Activated naive CD4-positive, alpha-beta T cell treated with anti-CD3 and anti-CD28 coated beads for 36 hours (primary cell): Measurements from ENCODE around the gene RGS7. TPM values are rescaled to one million over a fixed set of nuclear protein-coding genes. Genes with fewer than 3 reads are reported as not detected.

Experiments used
- CTCF ChIA-PET: fragments of 350-600 bp; sonication (Branson Sonifier 250); formaldehyde crosslinking; loops from one replicate; lab custom pipeline; 2021; ENCODE audit warnings: antibody characterized with exemption; lab: Charles Lee
- DNase-seq: peaks from one replicate; pipeline ENCODE4 v3.0.0-alpha.2; 2020
- H3K27ac Mint-ChIP-seq: one replicate; pipeline ENCODE4 v1.8.0; 2021; ENCODE audit warnings: mild to moderate bottlenecking, mixed read lengths
- H3K27me3 Mint-ChIP-seq: one replicate; pipeline ENCODE4 v1.8.0; 2021; ENCODE audit warnings: low read depth, mixed read lengths
- H3K36me3 Mint-ChIP-seq: one replicate; pipeline ENCODE4 v1.8.0; 2021; ENCODE audit warnings: low read depth, mixed read lengths
- H3K4me1 Mint-ChIP-seq: one replicate; pipeline ENCODE4 v1.8.0; 2021; ENCODE audit warnings: low read depth, mixed read lengths
- H3K4me3 Mint-ChIP-seq: one replicate; pipeline ENCODE4 v1.8.0; 2021; ENCODE audit warnings: mild to moderate bottlenecking, moderate library complexity, mixed read lengths
- H3K9me3 Mint-ChIP-seq: one replicate; pipeline ENCODE4 v1.8.0; 2021; ENCODE audit warnings: mixed read lengths
- intact Hi-C: fragments of 100-400 bp; cut with micrococcal nuclease; formaldehyde crosslinking; loops from one replicate; pipeline ENCODE4 v1.15.1; 2023
- total RNA-seq, 2 experiments: library from RNA; stranded (reverse); gene quantifications; one replicate each; pipeline ENCODE4 v1.2.3, GENCODE V29; 2021

The RGS7 gene
- total RNA-seq, 2 experiments from 2014 or later: not detected

- intact Hi-C loops: no loop called here
- H3K4me1 Mint-ChIP-seq: no peaks in the 10 kb centered on the region
- peaks cover 19% of the 10 kb centered on the region for H3K9me3 Mint-ChIP-seq
- H3K36me3 Mint-ChIP-seq: no peaks in the 10 kb centered on the region
- DNase-seq: no peak
- CTCF ChIA-PET: no interaction called here
- no peak overlapping the region for H3K27ac Mint-ChIP-seq
- no peak overlapping the region for H3K4me3 Mint-ChIP-seq
- H3K27me3 Mint-ChIP-seq: no peaks in the 10 kb centered on the region
Measured at GRCh38 chr1:241286486-241286885, 70.5 kb downstream of the RGS7 start.

GRCh38 chr1:241276391-241276790 is 80.6 kb downstream of the RGS7 start:
- Mint-ChIP-seq H3K36me3 (no peaks in the 10 kb centered on the region), H3K9me3 (peaks cover 28% of the 10 kb centered on the region), H3K27ac (no peak overlapping the region), H3K4me1 (no peaks in the 10 kb centered on the region), H3K4me3 (no peak overlapping the region), H3K27me3 (no peaks in the 10 kb centered on the region)
- CTCF ChIA-PET: interaction anchor here (0.6 kb wide), 1 partner anchor 403 kb away, joined by 4 read pairs; no protein-coding TSS in a partner anchor
- intact Hi-C loops: no loop called here
- DNase-seq: no peak

DNA sequence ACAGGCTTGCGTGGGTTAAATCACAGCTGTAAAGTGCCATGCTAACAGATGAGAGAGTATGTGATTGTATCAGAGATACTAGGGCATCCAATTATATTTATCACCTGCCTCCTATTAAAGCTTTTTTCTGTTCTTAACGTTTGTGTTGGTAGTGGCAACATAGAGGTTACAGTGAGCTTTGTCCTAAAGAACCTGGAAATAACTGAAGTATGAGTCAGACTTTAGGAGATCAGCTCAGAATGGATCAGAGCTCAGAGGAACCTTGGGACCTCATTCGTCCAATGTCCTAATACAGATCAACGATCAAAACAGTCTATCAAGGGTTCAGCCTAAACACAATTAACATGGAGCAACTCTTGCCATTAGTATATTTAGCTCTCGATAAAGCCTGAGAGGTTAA is 81.0 kb downstream of the RGS7 start:
- Mint-ChIP-seq H3K4me3 (no peak overlapping the region), H3K9me3 (peaks cover 28% of the 10 kb centered on the region), H3K27ac (no peak overlapping the region), H3K4me1 (no peaks in the 10 kb centered on the region), H3K36me3 (no peaks in the 10 kb centered on the region), H3K27me3 (no peaks in the 10 kb centered on the region)
- intact Hi-C loops: no loop called here
- CTCF ChIA-PET: interaction anchor here (0.6 kb wide), 1 partner anchor 403 kb away, joined by 4 read pairs; no protein-coding TSS in a partner anchor
- no peak for DNase-seq

GRCh38 chr1:241275226-241275625 is 81.8 kb downstream of the RGS7 start:
- no peaks in the 10 kb centered on the region for H3K27me3 Mint-ChIP-seq
- H3K27ac Mint-ChIP-seq: no peak overlapping the region
- no peak for DNase-seq
- intact Hi-C loops: no loop called here
- no peaks in the 10 kb centered on the region for H3K4me1 Mint-ChIP-seq
- no peak overlapping the region for H3K4me3 Mint-ChIP-seq
- peaks cover 28% of the 10 kb centered on the region for H3K9me3 Mint-ChIP-seq
- no peaks in the 10 kb centered on the region for H3K36me3 Mint-ChIP-seq
- CTCF ChIA-PET: no interaction called here

DNA sequence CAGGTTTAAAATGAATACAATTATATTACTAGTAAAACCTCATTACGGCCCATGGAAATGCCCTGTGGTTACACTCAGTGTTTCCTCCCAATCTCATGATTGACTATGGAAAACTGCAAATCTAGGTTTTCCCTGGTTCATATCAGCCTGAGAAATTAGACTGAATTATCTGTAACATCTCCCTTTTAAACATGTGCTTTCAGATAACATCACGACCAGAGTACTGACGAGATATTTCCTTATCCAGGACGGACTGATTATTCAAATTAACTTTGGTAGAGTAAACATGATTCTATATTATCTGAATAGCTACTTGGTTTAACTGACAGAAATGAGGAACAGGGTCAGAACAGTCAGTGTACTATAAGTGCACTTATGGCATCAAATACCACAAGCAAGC is 82.3 kb downstream of the RGS7 start:
- CTCF ChIA-PET: no interaction called here
- H3K4me1 Mint-ChIP-seq: no peaks in the 10 kb centered on the region
- no peaks in the 10 kb centered on the region for H3K27me3 Mint-ChIP-seq
- no peak overlapping the region for H3K4me3 Mint-ChIP-seq
- H3K27ac Mint-ChIP-seq: no peak overlapping the region
- intact Hi-C loops: no loop called here
- peaks cover 28% of the 10 kb centered on the region for H3K9me3 Mint-ChIP-seq
- H3K36me3 Mint-ChIP-seq: no peaks in the 10 kb centered on the region
- DNase-seq: no peak

- H3K9me3 Mint-ChIP-seq: peaks cover 24% of the 10 kb centered on the region
- H3K27me3 Mint-ChIP-seq: no peaks in the 10 kb centered on the region
- no peaks in the 10 kb centered on the region for H3K4me1 Mint-ChIP-seq
- intact Hi-C loops: no loop called here
- H3K36me3 Mint-ChIP-seq: no peaks in the 10 kb centered on the region
- CTCF ChIA-PET: interaction anchor here (0.7 to 1.1 kb wide), 2 partner anchors 9 to 254 kb away, joined by 3 to 7 read pairs; no protein-coding TSS in a partner anchor
- no peak overlapping the region for H3K4me3 Mint-ChIP-seq
- no peak overlapping the region for H3K27ac Mint-ChIP-seq
- no peak for DNase-seq
Measured at GRCh38 chr1:241272828-241273227, 84.2 kb downstream of the RGS7 start.

GRCh38 chr1:241271427-241271826 is 85.6 kb downstream of the RGS7 start:
- H3K27ac Mint-ChIP-seq: no peak overlapping the region
- no peak for DNase-seq
- intact Hi-C loops: no loop called here
- H3K27me3 Mint-ChIP-seq: no peaks in the 10 kb centered on the region
- H3K9me3 Mint-ChIP-seq: peaks cover 24% of the 10 kb centered on the region
- H3K36me3 Mint-ChIP-seq: no peaks in the 10 kb centered on the region
- CTCF ChIA-PET: no interaction called here
- no peaks in the 10 kb centered on the region for H3K4me1 Mint-ChIP-seq
- no peak overlapping the region for H3K4me3 Mint-ChIP-seq

GRCh38 chr1:241270016-241270415 is 87.0 kb downstream of the RGS7 start:
- no peak overlapping the region for H3K27ac Mint-ChIP-seq
- CTCF ChIA-PET: no interaction called here
- peaks cover 21% of the 10 kb centered on the region for H3K9me3 Mint-ChIP-seq
- intact Hi-C loops: no loop called here
- DNase-seq: no peak
- no peaks in the 10 kb centered on the region for H3K36me3 Mint-ChIP-seq
- no peak overlapping the region for H3K4me3 Mint-ChIP-seq
- no peaks in the 10 kb centered on the region for H3K4me1 Mint-ChIP-seq
- H3K27me3 Mint-ChIP-seq: no peaks in the 10 kb centered on the region

DNA sequence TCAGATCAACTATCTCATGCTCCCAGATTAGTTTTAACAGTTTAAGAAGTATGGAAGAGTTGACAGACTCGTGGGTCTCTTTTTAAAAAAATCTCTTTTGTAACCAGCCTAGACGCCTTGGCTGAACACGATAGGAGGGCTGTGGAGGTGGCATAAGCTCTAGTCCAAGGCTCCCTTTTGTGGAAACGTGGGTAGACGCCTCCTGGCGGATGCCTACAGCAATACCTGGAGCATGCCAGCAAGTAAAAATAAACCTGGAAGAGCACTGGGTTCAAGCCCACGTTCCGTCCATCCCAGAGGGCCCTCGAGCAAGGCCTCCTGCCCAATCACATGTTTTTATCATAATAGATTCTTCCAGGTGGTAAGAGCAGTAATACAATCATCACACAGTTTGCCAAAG is 87.9 kb downstream of the RGS7 start:
- peaks cover 21% of the 10 kb centered on the region for H3K9me3 Mint-ChIP-seq
- CTCF ChIA-PET: no interaction called here
- H3K36me3 Mint-ChIP-seq: no peaks in the 10 kb centered on the region
- no peak for DNase-seq
- H3K27me3 Mint-ChIP-seq: no peaks in the 10 kb centered on the region
- intact Hi-C loops: no loop called here
- H3K4me3 Mint-ChIP-seq: no peak overlapping the region
- no peak overlapping the region for H3K27ac Mint-ChIP-seq
- H3K4me1 Mint-ChIP-seq: no peaks in the 10 kb centered on the region

GRCh38 chr1:241266121-241266520 is 90.9 kb downstream of the RGS7 start:
- Mint-ChIP-seq H3K4me3 (no peak overlapping the region), H3K4me1 (no peaks in the 10 kb centered on the region), H3K27me3 (no peaks in the 10 kb centered on the region), H3K27ac (no peak overlapping the region), H3K9me3 (no peaks in the 10 kb centered on the region), H3K36me3 (no peaks in the 10 kb centered on the region)
- DNase-seq: no peak
- intact Hi-C loops: no loop called here
- CTCF ChIA-PET: no interaction called here

DNA sequence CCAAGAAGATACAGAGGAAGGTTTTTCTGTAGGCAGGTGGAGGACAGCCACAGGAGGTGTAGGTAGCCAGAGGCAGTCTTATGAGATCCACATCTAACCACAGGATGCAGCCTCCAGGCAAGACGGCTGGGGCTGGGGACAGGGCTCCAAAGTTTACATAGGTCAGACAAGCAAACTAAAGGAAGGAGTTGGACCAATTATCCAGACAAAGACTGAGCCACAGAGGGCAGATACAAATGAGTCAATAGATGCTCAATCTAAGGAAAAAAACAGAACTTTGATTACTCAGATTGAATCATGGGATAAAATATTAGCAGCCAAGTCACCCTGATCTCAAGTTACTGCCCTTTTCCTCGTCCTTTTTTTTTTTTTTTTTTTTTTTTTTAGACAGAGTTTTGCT is 91.6 kb downstream of the RGS7 start:
- no peaks in the 10 kb centered on the region for H3K27me3 Mint-ChIP-seq
- no peak for DNase-seq
- no peaks in the 10 kb centered on the region for H3K4me1 Mint-ChIP-seq
- no peak overlapping the region for H3K27ac Mint-ChIP-seq
- CTCF ChIA-PET: no interaction called here
- intact Hi-C loops: no loop called here
- H3K4me3 Mint-ChIP-seq: no peak overlapping the region
- H3K9me3 Mint-ChIP-seq: no peaks in the 10 kb centered on the region
- H3K36me3 Mint-ChIP-seq: no peaks in the 10 kb centered on the region

GRCh38 chr1:241263346-241263745 is 93.7 kb downstream of the RGS7 start:
- H3K9me3 Mint-ChIP-seq: no peaks in the 10 kb centered on the region
- no peak for DNase-seq
- H3K36me3 Mint-ChIP-seq: no peaks in the 10 kb centered on the region
- no peak overlapping the region for H3K27ac Mint-ChIP-seq
- H3K27me3 Mint-ChIP-seq: no peaks in the 10 kb centered on the region
- no peak overlapping the region for H3K4me3 Mint-ChIP-seq
- H3K4me1 Mint-ChIP-seq: no peaks in the 10 kb centered on the region
- CTCF ChIA-PET: interaction anchor here (0.6 kb wide), 1 partner anchor 67 kb away, joined by 3 read pairs; no protein-coding TSS in a partner anchor
- intact Hi-C loops: no loop called here

- Mint-ChIP-seq H3K27me3 (no peaks in the 10 kb centered on the region), H3K4me3 (no peak overlapping the region), H3K27ac (no peak overlapping the region), H3K4me1 (no peaks in the 10 kb centered on the region), H3K36me3 (no peaks in the 10 kb centered on the region), H3K9me3 (peaks cover 6% of the 10 kb centered on the region)
- CTCF ChIA-PET: no interaction called here
- intact Hi-C loops: no loop called here
- DNase-seq: no peak
Measured at GRCh38 chr1:241253471-241253870, 103.5 kb downstream of the RGS7 start.
